Gastrocnemius medialis (tissue), 4 donors: ENCODE results near the gene AP3B1.

Experiments
- CTCF ChIP-seq, 5 experiments: fragments of 450-650 bp in 3 of 5; fragments of 200-600 bp in 2 of 5; sonication (generic) in 2 of 5; IDR thresholded peaks in 4 of 5; conservative IDR thresholded peaks in 1 of 5; 1 replicate in 4 of 5; 2 replicates in 1 of 5; pipeline ENCODE4 v1.5.1; 2016 to 2019; ENCODE audit warnings: antibody characterized with exemption in 5 of 5, mild to moderate bottlenecking in 3 of 5, moderate library complexity in 3 of 5
- POLR2A ChIP-seq, 2 donors: fragments of 450-650 bp; IDR thresholded peaks; one replicate each; pipeline ENCODE4 v1.6.1; 2017; ENCODE audit warnings: antibody characterized with exemption in 2 of 2, mild to moderate bottlenecking in 2 of 2, moderate library complexity in 2 of 2

GRCh38 chr5:78129597-78129996, 164.9 kb downstream of the AP3B1 start:
- TF ChIP-seq CTCF (IDR thresholded peaks at IDR 0.05 in 4 of 5, conservative IDR thresholded peaks at IDR 0.05 in 1 of 5): no peak
- no peak for TF ChIP-seq POLR2A (IDR thresholded peaks at IDR 0.05)
